ENCODE data around the gene GPR132.

DNA sequence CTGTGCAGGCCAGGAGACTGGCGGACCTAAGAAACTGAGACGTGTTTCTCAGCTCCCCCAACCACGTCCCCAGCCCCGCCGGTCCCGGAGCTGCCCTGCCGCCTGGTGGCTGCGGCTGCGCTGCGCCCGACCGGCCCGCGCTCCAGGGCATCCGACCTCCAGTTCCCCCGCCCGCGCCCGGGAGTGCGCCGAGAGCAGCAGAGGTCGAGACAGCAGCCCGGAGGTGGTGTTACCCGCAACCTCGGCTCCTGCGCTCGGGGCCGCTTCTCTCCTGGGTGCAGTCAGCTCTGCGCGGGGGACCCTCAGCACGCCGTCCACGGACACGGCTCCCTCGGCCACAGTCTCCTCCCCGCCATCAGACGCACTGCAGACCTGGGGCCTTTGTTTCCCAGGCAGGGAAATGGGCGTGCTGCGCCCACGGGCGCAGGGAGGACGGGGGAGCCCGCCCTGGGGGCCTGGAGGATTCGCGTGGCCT is 21.6 kb upstream of the GPR132 start:
- TF ChIP-seq CTCF (IDR thresholded peaks at IDR 0.05), result peak; percentile 79 to 83 (median 80)
- no peak for TF ChIP-seq POLR2A (IDR thresholded peaks at IDR 0.05)
